ENCODE data around the gene METAP1.
"Not testable (repeated sequence)": the region's sequence is repeated elsewhere in the genome, so short reads cannot be mapped to it uniquely, and the experiment has no call there.

METAP1 gene

DNA sequence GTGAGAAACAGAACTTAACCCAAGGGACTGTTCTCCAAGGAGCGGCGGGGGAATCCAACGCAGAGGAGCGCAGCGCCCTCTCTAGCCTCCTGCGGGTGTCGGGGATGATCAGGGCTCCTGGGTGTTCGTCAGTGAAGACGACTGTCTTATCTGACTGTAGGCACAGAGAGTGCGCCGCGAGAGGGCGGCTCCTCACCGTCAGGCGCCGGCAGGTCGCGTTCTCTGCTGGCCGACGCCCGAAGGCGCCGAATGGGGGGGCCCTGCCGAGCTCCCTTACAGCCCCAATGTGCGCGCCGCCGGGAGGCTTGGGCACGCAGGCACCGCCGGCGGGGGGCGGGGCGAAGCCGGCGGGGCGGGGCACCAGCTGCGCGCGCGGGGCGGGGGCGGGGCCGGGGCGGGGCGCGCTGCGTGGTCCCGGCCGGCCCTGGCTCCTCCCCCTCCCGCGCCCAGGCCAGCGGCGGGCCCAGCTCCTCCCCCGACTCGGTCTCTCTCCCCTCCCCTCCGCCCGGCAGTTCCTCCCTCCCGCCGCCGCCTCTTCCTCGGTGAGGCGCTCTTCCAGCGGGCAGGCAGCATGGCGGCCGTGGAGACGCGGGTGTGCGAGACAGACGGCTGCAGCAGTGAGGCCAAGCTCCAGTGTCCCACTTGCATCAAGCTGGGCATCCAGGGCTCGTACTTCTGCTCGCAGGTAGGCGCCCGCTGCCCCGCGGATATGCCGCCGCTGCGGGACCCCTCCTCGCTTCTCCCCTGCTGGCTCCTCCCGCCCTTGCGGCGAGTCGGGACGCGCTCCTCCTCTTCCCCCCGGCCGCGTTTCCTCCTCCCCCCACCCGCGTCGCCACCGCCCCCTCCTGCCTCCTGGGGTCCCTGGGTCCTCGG is at the start of gene METAP1:
Gene METAP1 (plus strand): TSS at position 539 of the 873 bp plus-strand sequence. CDS start 33 bp downstream, at position 572.
- DNase-seq = peak; percentile 87

GRCh38 chr4:98946359-98946758 is 49.2 kb upstream of the METAP1 start:
- DNase-seq = no peak

- no peak for DNase-seq
These were observed 44.6 kb upstream of the METAP1 start for GRCh38 chr4:98950925-98951324.

GRCh38 chr4:98951710-98952109 is 43.8 kb upstream of the METAP1 start:
- no peak for DNase-seq

DNA sequence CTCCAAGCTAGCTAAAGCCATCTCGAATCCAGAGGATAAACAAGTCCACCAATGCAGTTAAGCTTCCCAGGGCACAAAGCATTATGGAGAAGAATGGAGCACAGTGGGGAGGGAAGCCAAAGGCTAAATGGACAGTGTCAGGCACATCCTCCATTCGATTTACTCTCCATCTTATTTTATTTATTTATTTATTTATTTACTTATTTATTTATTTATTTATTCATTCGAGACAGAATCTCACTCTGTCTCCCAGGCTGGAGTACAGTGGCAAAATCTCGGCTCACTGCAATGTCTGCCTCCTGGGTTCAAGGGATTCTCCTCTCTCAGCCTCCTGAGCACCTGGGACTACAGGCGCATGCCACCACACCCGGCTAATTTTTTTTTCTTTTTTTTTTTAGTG is 40.3 kb upstream of the METAP1 start:
- no peak for DNase-seq

DNA sequence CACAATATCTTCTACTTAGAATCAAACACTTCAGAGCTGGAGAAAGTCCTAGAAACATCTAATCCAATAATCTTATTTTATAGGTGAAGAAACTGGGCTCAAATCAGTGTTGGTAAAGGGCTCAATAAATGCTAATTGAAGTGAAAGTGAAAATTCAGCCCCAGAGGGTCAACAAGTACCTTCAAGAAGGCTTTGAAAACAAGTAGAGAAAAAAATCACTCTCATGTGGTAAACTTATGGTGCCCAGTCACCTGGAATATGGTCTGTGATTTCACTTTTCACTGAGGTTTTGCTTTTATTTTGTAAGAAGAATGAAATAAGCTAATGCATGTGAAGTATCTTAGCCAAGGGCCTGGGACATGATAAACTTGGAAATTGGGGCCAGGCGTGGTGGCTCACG is 37.5 kb upstream of the METAP1 start:
- no peak for DNase-seq

DNA sequence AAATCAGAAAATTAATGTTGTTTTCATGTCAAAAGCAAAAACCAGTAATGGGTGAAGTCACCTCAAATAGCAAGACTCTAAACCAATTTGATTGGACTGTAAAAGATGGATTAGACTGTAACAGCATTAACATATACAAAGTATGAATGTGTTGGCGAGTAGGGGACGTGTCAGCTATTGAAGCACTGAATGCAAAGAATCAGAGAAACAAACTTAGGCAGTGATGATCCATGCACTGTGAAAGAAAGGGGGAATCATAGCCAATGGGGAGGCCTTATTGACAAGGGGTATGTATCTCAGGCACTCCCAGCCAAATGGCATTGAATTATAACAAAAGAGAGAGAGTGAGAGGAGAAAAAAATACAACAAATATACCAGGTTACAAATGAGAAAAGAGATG is 36.1 kb upstream of the METAP1 start:
- no peak for DNase-seq

DNA sequence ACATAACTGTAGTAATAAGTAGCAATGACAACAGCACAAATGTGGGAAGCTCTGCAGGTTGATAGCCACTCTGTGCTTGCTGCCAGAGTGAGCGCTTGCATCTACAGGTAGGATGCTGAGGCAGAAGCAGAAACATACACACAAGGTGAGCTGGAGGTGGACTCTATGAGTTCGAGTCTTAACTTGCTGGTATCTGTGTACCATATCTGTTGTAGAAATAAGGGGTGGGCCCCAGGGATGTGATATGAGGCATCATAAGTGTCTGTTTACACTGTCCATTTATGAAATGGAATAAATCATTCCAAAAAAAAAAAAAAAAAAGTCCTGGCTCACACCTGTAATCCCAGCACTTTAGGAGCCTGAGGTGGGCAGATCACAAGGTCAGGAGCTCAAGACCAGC is 33.8 kb upstream of the METAP1 start:
- no peak for DNase-seq

- DNase-seq = no peak
These were observed 31.7 kb upstream of the METAP1 start for GRCh38 chr4:98963538-98964433.

GRCh38 chr4:98966926-98967325 is 28.6 kb upstream of the METAP1 start:
- no peak for DNase-seq

GRCh38 chr4:98967786-98968329 is 27.7 kb upstream of the METAP1 start:
- no peak for DNase-seq

- DNase-seq = no peak
These were observed 25.4 kb upstream of the METAP1 start for GRCh38 chr4:98969878-98970785.

GRCh38 chr4:98976716-98977115 is 18.8 kb upstream of the METAP1 start:
- no peak for DNase-seq

DNA sequence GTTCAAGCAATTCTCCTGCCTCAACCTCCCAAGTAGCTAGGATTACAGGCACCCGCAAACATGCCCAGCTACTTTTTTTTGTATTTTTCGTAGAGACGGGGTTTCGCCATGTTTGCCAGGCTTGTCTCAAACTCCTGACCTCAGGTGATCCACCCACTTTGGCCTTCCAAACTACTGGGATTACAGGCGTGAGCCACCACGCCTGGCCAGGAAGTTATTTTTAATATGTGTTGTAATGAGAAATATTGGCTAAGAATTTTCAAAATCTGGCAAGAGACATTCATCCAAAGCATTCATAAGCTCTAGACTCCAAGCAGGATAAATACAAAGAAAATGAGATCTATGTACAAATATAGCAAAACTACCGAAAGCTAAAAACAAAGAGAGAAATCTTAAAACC is 18.0 kb upstream of the METAP1 start:
- DNase-seq = no peak

DNA sequence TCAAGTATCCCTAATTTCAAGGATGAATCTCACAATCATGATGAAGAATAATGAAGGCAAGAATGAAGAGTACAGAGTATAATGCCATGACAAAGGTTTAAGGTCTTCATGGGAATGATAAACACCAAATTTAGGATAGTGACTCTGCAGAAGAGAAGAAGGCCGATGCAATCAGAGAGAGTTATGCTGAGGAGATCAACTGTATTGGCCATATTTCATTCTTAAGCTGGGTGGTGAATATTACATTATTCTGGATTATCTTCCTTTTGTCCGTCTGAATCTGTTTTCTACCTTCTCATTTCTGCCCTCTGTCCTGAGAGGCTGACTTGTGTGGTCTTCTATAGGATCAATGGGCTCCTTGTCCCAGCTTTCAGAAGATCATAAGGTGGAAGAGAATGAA is 7.8 kb upstream of the METAP1 start:
- no peak for DNase-seq

GRCh38 chr4:98992835-98993234 is 2.7 kb upstream of the METAP1 start:
- DNase-seq = not testable (repeated sequence)

DNA sequence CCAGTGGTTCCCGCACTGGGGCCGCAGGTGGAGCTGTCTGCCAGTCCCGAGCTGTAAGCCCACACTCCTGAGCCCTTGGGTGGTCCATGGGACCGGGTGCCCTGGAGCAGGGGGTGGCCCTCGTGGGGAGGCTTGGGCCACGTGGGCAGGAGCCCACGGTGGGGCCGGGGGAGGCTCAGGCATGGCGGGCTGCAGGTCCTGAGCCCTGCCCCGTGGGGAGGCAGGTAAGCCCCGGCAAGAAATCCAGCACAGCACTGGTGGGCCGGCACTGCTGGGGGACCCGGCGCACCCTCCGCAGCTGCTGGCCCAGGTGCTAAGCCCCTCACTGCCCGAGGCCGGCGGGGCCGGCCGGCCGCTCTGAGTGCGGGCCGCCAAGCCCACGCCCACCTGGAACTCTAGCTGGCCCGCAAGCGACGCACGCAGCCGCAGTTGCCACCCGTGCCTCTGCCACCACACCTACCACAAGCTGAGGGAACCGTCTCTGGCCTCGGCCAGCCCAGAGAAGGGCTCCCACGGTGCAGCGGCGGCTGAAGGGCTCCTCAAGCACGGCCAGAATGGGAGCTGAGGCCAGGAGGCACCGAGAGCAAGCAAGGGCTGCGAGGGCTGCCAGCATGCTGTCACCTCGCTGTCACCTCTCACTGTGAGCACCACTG is 2.0 kb upstream of the METAP1 start:
- no peak for DNase-seq

DNA sequence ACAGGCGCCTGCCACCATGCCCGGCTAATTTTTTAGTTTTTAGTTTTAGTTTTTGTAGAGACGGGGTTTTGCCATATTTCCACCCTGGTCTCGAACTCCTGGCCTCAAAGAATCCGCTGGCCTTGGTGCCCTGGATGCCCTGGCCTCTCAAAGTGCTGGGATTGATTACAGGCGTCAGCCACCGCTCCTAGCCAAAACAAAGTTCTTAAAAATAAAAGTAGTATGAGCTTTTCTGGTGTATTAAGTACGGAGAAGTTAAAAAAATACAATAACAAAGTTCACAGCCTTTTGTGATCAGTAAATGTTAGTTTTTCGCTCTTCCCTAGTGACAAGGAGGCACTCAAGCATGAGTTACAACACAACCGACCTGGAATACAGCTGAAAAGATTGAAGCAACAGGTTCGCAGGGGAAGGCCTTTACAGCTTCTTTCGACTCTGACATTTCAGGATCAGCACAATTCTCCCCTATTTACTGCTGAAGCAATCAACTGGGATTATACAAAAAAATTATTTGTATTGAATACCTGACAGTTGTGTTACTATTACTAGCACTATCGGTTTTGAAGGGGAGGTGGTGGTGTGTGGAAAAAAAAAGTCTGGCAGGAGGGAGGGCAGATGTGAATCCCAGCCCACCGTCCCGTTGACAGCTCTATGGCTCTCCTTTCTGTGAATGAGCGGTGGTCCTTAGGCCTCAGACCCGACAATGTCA is 893 bp upstream of the METAP1 start:
- DNase-seq = no peak

DNA sequence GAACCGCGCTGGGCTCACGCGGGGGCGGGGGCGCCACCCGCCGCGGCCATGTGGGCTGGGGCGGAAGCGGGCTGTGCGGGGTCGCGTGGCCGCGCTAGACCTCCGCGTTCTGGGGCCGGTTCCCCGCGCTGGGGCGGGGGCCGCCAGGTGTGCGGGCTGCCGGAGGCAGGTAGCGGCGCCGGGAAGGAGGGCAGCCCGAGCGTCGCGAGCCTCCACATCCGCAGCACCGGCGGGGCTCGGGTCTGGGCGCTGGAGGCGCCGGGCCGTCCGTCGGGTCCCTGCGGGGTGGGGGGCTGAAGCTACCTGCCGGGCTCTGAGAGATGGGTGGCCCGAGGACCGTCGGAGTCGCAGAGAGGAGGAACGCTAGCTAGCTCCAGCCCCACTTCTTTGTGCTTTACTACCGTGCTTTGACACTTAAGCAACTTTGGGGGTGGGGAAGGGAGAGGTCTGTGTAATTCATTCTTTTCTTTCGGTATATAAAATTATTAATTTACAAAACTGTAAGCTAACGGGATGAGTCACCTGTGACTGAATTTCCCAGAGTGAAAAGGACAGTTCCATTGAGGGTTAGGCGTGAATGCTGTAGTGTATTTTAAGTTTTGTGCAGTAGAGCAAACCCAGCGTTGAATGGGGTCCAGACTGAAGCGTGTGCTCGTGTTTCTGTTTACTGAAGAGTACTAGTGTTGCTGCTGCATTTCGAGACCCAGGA is 689 bp downstream of the METAP1 start:
- DNase-seq = no peak

GRCh38 chr4:98996765-98997068 is 1.2 kb downstream of the METAP1 start:
- DNase-seq = no peak

DNA sequence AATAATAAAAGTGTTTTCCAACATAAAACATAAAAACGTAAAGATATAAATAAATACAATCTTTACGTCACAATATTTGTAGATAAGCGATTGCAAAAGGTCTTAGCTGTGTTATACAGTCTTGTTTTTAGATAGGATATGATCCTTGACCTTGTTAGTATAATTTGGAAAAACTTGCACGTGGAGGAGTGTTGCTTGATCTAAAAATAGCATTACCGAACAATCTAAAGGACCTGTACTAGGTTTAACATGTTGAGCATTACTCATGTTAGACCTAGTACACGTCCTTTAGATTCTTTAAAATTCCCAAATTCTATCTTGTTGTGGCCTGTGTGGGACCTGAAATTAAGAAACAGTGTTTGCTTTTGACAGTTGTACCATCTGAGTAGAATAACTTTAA is 1.6 kb downstream of the METAP1 start:
- DNase-seq = no peak

Data from NCI-H2107 (cell line).